Uterus (tissue), 4 donors: ENCODE data around the gene CYP2C9. TPM values are rescaled to one million over a fixed set of nuclear protein-coding genes. Genes with fewer than 3 reads are reported as not detected.
"Not testable (repeated sequence)": the region's sequence is repeated elsewhere in the genome, so short reads cannot be mapped to it uniquely, and the experiment has no call there.

Experiments used
- DNase-seq, 2 donors: peaks; one replicate each; pipeline ENCODE4 v3.0.0-alpha.2; 2019 to 2020
- H3K27ac ChIP-seq, 2 donors: fragments of 200-600 bp; sonication (generic); 1 replicate in 1 of 2; 2 replicates in 1 of 2; pipeline ENCODE4 v1.5.1; 2016 to 2018
- H3K27me3 ChIP-seq, 2 donors: fragments of 200-600 bp; sonication (generic); one replicate each; pipeline ENCODE4 v1.5.1; 2018 to 2019; ENCODE audit warnings: control low read depth in 1 of 2
- H3K36me3 ChIP-seq, 2 donors: fragments of 200-600 bp; sonication (generic); one replicate each; pipeline ENCODE4 v1.5.1; 2019; ENCODE audit warnings: control low read depth in 1 of 2
- H3K4me1 ChIP-seq, 2 donors: fragments of 200-600 bp; sonication (generic); one replicate each; pipeline ENCODE4 v1.5.1; 2018 to 2019; ENCODE audit warnings: control low read depth in 1 of 2
- H3K4me3 ChIP-seq, 2 donors: fragments of 200-600 bp; sonication (generic); 1 replicate in 1 of 2; 2 replicates in 1 of 2; pipeline ENCODE4 v1.5.1; 2018 to 2019; ENCODE audit warnings: mild to moderate bottlenecking in 1 of 2
- H3K9me3 ChIP-seq, 2 donors: fragments of 200-600 bp; sonication (generic); one replicate each; pipeline ENCODE4 v1.5.1; 2019; ENCODE audit warnings: control low read depth in 1 of 2
- POLR2A ChIP-seq, 2 donors: fragments of 450-650 bp; IDR thresholded peaks; one replicate each; pipeline ENCODE4 v1.6.1; 2016; ENCODE audit warnings: antibody characterized with exemption in 2 of 2, mild to moderate bottlenecking in 1 of 2, moderate library complexity in 1 of 2
- intact Hi-C: fragments of 100-400 bp; cut with DNase I; formaldehyde crosslinking; loops from one replicate; pipeline ENCODE4 v1.15.1; 2023; ENCODE audit warnings: low total_unique reads
- total RNA-seq, 4 donors: library from RNA; depleted of rRNA in 3 of 4; stranded (reverse); fragments of >200 nt in 3 of 4; gene quantifications; one replicate each; pipeline versions ENCODE4 v1.1.0 to v1.2.4, GENCODE V29; 2014 to 2023
- TF ChIP-seq, protein P1 (sequence below), 4 experiments: fragments of 200-600 bp in 2 of 4; fragments of 450-650 bp in 2 of 4; sonication (generic) in 2 of 4; IDR thresholded peaks; one replicate each; pipeline ENCODE4 v1.5.1; 2016 to 2019; ENCODE audit warnings: antibody characterized with exemption in 4 of 4, mild to moderate bottlenecking in 2 of 4, moderate library complexity in 1 of 4
- donor health status: DM: yes; HTN: yes; CAD: no.

The CYP2C9 gene
- not detected for total RNA-seq

DNA sequence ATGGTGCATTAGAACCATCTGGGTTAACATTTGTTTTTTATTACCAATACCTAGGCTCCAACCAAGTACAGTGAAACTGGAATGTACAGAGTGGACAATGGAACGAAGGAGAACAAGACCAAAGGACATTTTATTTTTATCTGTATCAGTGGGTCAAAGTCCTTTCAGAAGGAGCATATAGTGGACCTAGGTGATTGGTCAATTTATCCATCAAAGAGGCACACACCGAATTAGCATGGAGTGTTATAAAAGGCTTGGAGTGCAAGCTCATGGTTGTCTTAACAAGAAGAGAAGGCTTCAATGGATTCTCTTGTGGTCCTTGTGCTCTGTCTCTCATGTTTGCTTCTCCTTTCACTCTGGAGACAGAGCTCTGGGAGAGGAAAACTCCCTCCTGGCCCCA, at the start of gene CYP2C9:
Gene CYP2C9 (plus strand): TSS at position 276 of the 400 bp plus-strand sequence. CDS start 25 bp downstream, at position 301.
- Histone ChIP-seq H3K27me3 (no peaks in the 10 kb centered on the region), H3K27ac (no peak within 1 kb of the TSS), H3K36me3 (no peaks in the 10 kb centered on the region), H3K9me3 (no peaks in the 10 kb centered on the region), H3K4me1 (no peaks in the 10 kb centered on the region), H3K4me3 (no peak within 1 kb of the TSS)
- intact Hi-C loops = no loop called here
- no peak for TF ChIP-seq POLR2A (IDR thresholded peaks at IDR 0.05)
- TF ChIP-seq, protein P1, sequence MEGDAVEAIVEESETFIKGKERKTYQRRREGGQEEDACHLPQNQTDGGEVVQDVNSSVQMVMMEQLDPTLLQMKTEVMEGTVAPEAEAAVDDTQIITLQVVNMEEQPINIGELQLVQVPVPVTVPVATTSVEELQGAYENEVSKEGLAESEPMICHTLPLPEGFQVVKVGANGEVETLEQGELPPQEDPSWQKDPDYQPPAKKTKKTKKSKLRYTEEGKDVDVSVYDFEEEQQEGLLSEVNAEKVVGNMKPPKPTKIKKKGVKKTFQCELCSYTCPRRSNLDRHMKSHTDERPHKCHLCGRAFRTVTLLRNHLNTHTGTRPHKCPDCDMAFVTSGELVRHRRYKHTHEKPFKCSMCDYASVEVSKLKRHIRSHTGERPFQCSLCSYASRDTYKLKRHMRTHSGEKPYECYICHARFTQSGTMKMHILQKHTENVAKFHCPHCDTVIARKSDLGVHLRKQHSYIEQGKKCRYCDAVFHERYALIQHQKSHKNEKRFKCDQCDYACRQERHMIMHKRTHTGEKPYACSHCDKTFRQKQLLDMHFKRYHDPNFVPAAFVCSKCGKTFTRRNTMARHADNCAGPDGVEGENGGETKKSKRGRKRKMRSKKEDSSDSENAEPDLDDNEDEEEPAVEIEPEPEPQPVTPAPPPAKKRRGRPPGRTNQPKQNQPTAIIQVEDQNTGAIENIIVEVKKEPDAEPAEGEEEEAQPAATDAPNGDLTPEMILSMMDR (IDR thresholded peaks at IDR 0.05) = no peak
- no peak for DNase-seq

DNA sequence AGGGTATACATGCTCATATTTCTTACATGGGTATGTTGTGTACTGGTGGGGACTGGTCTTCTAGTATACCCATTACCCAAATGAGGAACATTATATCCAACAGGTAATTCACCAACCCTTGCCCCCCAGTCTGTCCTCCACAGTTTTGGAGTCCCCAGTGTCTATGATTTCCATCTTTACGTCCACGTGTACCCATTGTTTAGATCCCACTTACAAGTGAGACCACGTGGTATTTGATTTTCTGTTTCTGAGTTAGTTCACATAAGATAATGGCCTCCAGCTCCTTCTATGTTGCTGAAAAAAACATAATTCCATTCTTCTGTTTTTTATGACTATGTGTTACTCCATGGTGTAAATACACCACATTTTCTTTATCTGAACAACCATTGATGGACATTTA, 49.3 kb upstream of the CYP2C9 start:
- no peaks in the 10 kb centered on the region for H3K27me3 ChIP-seq
- intact Hi-C loops = no loop called here
- no peak for DNase-seq
- no peak overlapping the region for H3K4me3 ChIP-seq
- no peaks in the 10 kb centered on the region for H3K4me1 ChIP-seq
- H3K27ac ChIP-seq = no peak overlapping the region
- no peaks in the 10 kb centered on the region for H3K36me3 ChIP-seq
- TF ChIP-seq, protein P1 (IDR thresholded peaks at IDR 0.05) = no peak
- no peak for TF ChIP-seq POLR2A (IDR thresholded peaks at IDR 0.05)
- H3K9me3 ChIP-seq = no peaks in the 10 kb centered on the region

DNA sequence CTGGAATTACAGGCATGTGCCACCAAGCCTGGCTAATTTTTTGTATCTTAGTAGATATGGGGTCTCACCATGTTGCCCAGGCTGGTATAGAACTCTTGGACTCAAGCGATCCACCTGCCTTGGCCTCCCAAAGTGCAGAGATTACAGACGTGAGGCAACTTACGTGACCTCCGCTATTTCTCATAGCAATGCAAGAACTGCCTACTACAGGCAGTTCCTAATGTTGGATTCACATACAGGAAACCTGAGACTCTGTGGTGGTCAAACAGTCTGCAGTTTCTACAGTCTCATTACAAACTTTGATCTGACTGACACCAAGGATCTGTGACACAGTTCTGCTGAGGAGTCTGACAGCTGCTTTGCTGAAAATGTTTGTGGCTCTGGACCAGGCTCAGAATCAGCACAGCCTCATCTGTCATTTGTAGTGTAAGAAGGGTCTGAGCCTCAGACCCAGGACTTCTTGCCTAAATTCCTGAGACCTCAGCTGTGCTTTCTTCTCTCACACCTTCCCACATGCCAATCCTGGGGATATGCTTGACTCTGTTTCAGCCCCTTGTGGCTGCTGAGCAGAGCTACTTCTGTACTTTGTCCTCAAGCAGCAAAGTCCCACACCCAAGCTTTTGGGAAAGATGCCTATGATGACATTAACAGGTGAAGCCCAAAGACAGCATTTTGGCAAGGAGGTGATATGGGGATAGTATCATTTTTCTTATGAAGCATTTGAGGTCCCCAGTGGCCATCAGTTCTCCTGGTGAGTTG, 48.0 kb upstream of the CYP2C9 start:
- H3K9me3 ChIP-seq = no peaks in the 10 kb centered on the region
- H3K4me1 ChIP-seq = no peaks in the 10 kb centered on the region
- H3K36me3 ChIP-seq = no peaks in the 10 kb centered on the region
- H3K4me3 ChIP-seq = no peak overlapping the region
- TF ChIP-seq POLR2A (IDR thresholded peaks at IDR 0.05) = no peak
- TF ChIP-seq, protein P1 (IDR thresholded peaks at IDR 0.05) = no peak
- intact Hi-C loops = no loop called here
- no peak for DNase-seq
- H3K27ac ChIP-seq = no peak overlapping the region
- no peaks in the 10 kb centered on the region for H3K27me3 ChIP-seq

DNA sequence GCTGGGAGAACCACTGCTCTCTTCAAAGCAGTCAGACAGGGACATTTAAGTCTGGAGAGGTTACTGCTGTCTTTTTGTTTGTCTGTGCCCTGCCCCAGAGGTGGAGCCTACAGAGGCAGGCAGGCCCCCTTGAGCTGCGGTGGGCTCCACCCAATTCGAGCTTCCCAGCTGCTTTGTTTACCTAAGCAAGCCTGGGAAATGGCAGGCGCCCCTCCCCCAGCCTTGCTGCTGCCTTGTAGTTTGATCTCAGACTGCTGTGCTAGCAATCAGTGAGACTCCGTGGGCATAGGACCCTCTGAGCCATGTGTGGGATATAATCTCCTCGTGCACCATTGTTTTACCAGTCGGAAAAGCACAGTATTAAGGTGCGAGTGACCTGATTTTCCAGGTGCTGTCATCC, 40.0 kb upstream of the CYP2C9 start:
- H3K36me3 ChIP-seq, H3K27ac ChIP-seq, H3K9me3 ChIP-seq, intact Hi-C loops, H3K27me3 ChIP-seq, H3K4me1 ChIP-seq, DNase-seq, H3K4me3 ChIP-seq: not testable (repeated sequence)

DNA sequence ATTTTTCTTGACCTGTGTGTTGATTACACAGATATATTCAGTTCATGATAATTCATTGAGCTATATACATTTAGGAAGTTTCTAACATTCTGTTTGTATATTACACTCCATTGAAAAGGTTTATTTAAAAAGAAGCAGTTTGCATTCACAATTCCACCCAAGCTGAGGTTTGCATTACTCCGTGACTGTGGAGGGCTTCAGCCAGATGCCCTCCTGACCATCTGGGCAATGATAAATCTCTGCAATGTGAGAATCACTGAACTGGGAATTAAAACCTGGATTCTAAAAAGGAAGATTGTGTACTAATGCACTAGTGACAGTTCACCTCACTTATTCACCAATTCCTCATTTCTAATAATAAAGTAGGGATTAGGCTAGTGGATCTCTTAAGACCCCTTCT, 36.4 kb upstream of the CYP2C9 start:
- Histone ChIP-seq H3K9me3 (no peaks in the 10 kb centered on the region), H3K27ac (no peak overlapping the region), H3K27me3 (no peaks in the 10 kb centered on the region), H3K4me3 (no peak overlapping the region), H3K36me3 (no peaks in the 10 kb centered on the region), H3K4me1 (no peaks in the 10 kb centered on the region)
- intact Hi-C loops = no loop called here
- DNase-seq = no peak
- TF ChIP-seq, protein P1 (IDR thresholded peaks at IDR 0.05) = no peak
- no peak for TF ChIP-seq POLR2A (IDR thresholded peaks at IDR 0.05)
